Epithelial cell of proximal tubule (primary cell): ENCODE results near the gene ZBTB37. TPM values are rescaled to one million over a fixed set of nuclear protein-coding genes. Genes with fewer than 3 reads are reported as not detected.
"Not testable (repeated sequence)": the region's sequence is repeated elsewhere in the genome, so short reads cannot be mapped to it uniquely, and the experiment has no call there.

Source experiments
- DNase-seq: peaks from one replicate; pipeline ENCODE4 v3.0.0-alpha.2; 2011; ENCODE audit warnings: low read depth
- H3K4me3 ChIP-seq: 2 replicates; pipeline ENCODE4 v1.5.1; 2011; ENCODE audit warnings: low read depth, mild to moderate bottlenecking, low read length
- CTCF ChIP-seq: conservative IDR thresholded peaks from 2 replicates; pipeline ENCODE4 v1.5.1; 2012; ENCODE audit warnings: low read depth, mild to moderate bottlenecking, low read length
- total RNA-seq: library from RNA; depleted of rRNA; stranded (reverse); fragments of >200 nt; gene quantifications from 2 replicates; pipeline ENCODE4 v1.2.3, GENCODE V29; 2015

The ZBTB37 gene
- total RNA-seq, 1 donor from 2014 or later: 2.2 TPM

- DNase-seq: no peak
- no peak for TF ChIP-seq CTCF
- no peak overlapping the region for H3K4me3 ChIP-seq
Observed at GRCh38 chr1:173861731-173862145, 6.4 kb upstream of the ZBTB37 start.

GRCh38 chr1:173862146-173862768, 5.9 kb upstream of the ZBTB37 start:
- DNase-seq, H3K4me3 ChIP-seq: not testable (repeated sequence)

- H3K4me3 ChIP-seq: no peak overlapping the region
- no peak for DNase-seq
- no peak for TF ChIP-seq CTCF
Observed at GRCh38 chr1:173862769-173863223, 5.4 kb upstream of the ZBTB37 start.

- no peak for TF ChIP-seq CTCF
- DNase-seq: no peak
- no peak overlapping the region for H3K4me3 ChIP-seq
Observed at GRCh38 chr1:173863224-173864161, 4.7 kb upstream of the ZBTB37 start.

GRCh38 chr1:173864179-173864867, 3.9 kb upstream of the ZBTB37 start:
- DNase-seq: no peak
- peak overlapping the region; percentile 94 for H3K4me3 ChIP-seq
- TF ChIP-seq CTCF: no peak

- H3K4me3 ChIP-seq: peak overlapping the region; percentile 94
- DNase-seq: no peak
- TF ChIP-seq CTCF: no peak
Observed at GRCh38 chr1:173865468-173866164, 2.6 kb upstream of the ZBTB37 start.
